GM12878 (cell line): ENCODE data around the gene YIF1A. TPM values are rescaled to one million over a fixed set of nuclear protein-coding genes. Genes with fewer than 3 reads are reported as not detected.

ENCODE experiments used
- ATAC-seq: fragments of 200-7000 bp; cut with Tn5 transposase; 3 replicates; pipeline ENCODE4 v1.9.1; 2020; ENCODE audit warnings: mild to moderate bottlenecking, moderate library complexity
- BruUV-seq: library from RNA; stranded (reverse); fragments of 400-500 nt; replicated peaks from 2 replicates; lab custom pipeline; 2021; lab: Mats Ljungman, UMichigan
- CTCF ChIA-PET: fragments of 300-600 bp; sonication (Branson Sonifier 250); formaldehyde crosslinking; extraction: SDS; loops from one replicate; lab custom pipeline; 2021; ENCODE audit warnings: inconsistent platforms; lab: Yijun Ruan, JAX
- POLR2A ChIA-PET: fragments of 350-600 bp; formaldehyde crosslinking; extraction: SDS; loops from one replicate; lab custom pipeline; 2021; ENCODE audit warnings: inconsistent platforms; lab: Charles Lee
- RAD21 ChIA-PET: fragments of 300-600 bp; sonication (Branson Sonifier 250); formaldehyde crosslinking; loops from one replicate; lab custom pipeline; 2023; ENCODE audit warnings: antibody characterized with exemption; ENCODE audit not compliant: unreplicated experiment; lab: Charles Lee
- SMC1A ChIA-PET: fragments of 300-600 bp; sonication (Branson Sonifier 250); formaldehyde crosslinking; loops from one replicate; lab custom pipeline; 2023; ENCODE audit not compliant: unreplicated experiment, uncharacterized antibody; lab: Charles Lee
- DNase-seq: peaks from one replicate; pipeline ENCODE4 v3.0.0-alpha.2; 2011; ENCODE audit warnings: low read depth, low spot score
- FAIRE-seq: peaks from 3 replicates; lab custom pipeline; 2011; peaks lifted over from hg19 to GRCh38; lab: Jason Lieb, UNC
- H2AFZ ChIP-seq: 2 replicates; pipeline ENCODE4 v1.6.0; 2011; ENCODE audit warnings: low read depth, low read length, control low read depth; ENCODE audit not compliant: control insufficient read depth
- H3K27ac ChIP-seq: 2 replicates; pipeline ENCODE4 v1.5.1; 2011; ENCODE audit warnings: control low read depth; ENCODE audit not compliant: control insufficient read depth, insufficient read depth
- H3K27me3 ChIP-seq, 2 experiments: replicated peaks in 1 of 2; 2 replicates each; pipeline versions ENCODE4 v1.6.0 to v1.6.1; 2011; ENCODE audit warnings: low read length in 1 of 2; ENCODE audit not compliant: control insufficient read depth in 2 of 2, insufficient read depth in 2 of 2
- H3K36me3 ChIP-seq, 2 experiments: 2 replicates each; pipeline ENCODE4 v1.5.1; 2011; ENCODE audit warnings: low read length in 1 of 2; ENCODE audit not compliant: control insufficient read depth in 2 of 2, insufficient read depth in 2 of 2
- H3K4me1 ChIP-seq: 2 replicates; pipeline ENCODE4 v1.6.1; 2011; ENCODE audit warnings: mild to moderate bottlenecking, low read length, moderate library complexity, mixed read lengths; ENCODE audit not compliant: control insufficient read depth, insufficient read depth
- H3K4me2 ChIP-seq: 2 replicates; pipeline ENCODE4 v1.6.0; 2011; ENCODE audit warnings: control low read depth; ENCODE audit not compliant: control insufficient read depth, insufficient read depth
- H3K4me3 ChIP-seq: fragments of 200-600 bp; sonication (generic); 2 replicates; pipeline ENCODE4 v1.5.1; 2016
- H3K79me2 ChIP-seq: 2 replicates; pipeline ENCODE4 v1.6.0; 2011; ENCODE audit warnings: low read length; ENCODE audit not compliant: control insufficient read depth, insufficient read depth
- H3K9ac ChIP-seq: 2 replicates; pipeline ENCODE4 v1.8.0; 2011; ENCODE audit warnings: low read length, control low read depth, mixed read lengths; ENCODE audit not compliant: control insufficient read depth, insufficient read depth
- H3K9me3 ChIP-seq: replicated peaks from 3 replicates; pipeline ENCODE4 v1.5.1; 2011; ENCODE audit warnings: mild to moderate bottlenecking, low read length; ENCODE audit not compliant: control insufficient read depth, insufficient read depth
- H4K20me1 ChIP-seq: 2 replicates; pipeline ENCODE4 v1.6.0; 2011; ENCODE audit not compliant: control insufficient read depth, insufficient read depth
- CREB1 ChIP-seq: IDR thresholded peaks from 2 replicates; pipeline ENCODE4 v1.6.1; 2012; ENCODE audit warnings: low read depth, mild to moderate bottlenecking, inconsistent platforms
- EED ChIP-seq: sonication (generic); IDR thresholded peaks from 2 replicates; pipeline ENCODE4 v1.6.1; 2016; ENCODE audit warnings: antibody characterized with exemption, low read depth
- EZH2 ChIP-seq: IDR thresholded peaks from 2 replicates; pipeline ENCODE4 v1.6.1; 2012; ENCODE audit warnings: low read depth, mild to moderate bottlenecking, control low read depth, inconsistent platforms, low read length, borderline replicate concordance; ENCODE audit not compliant: control insufficient read depth
- FOS ChIP-seq: IDR thresholded peaks from 3 replicates; pipeline ENCODE4 v1.6.1; 2011; ENCODE audit warnings: borderline replicate concordance; ENCODE audit not compliant: insufficient read length; ENCODE audit errors: extremely low read depth
- FOXK2 ChIP-seq: fragments of 450-650 bp; IDR thresholded peaks from 2 replicates; pipeline ENCODE4 v1.6.1; 2017; ENCODE audit warnings: mild to moderate bottlenecking, moderate library complexity
- GABPA ChIP-seq: IDR thresholded peaks from 2 replicates; pipeline ENCODE4 v1.6.1; 2014; ENCODE audit warnings: antibody characterized with exemption, low read depth, mild to moderate bottlenecking, inconsistent platforms
- NBN ChIP-seq: fragments of 450-650 bp; IDR thresholded peaks from 2 replicates; pipeline ENCODE4 v1.6.1; 2016
- PML ChIP-seq: IDR thresholded peaks from 2 replicates; pipeline ENCODE4 v1.6.1; 2012; ENCODE audit warnings: low read length, inconsistent platforms
- POU2F2 ChIP-seq: IDR thresholded peaks from 3 replicates; pipeline ENCODE4 v1.6.1; 2011; ENCODE audit warnings: low read depth, mild to moderate bottlenecking, low read length, borderline replicate concordance
- RFX5 ChIP-seq: IDR thresholded peaks from 2 replicates; pipeline ENCODE4 v1.6.1; 2011; ENCODE audit warnings: low read depth, low read length, improper control_type of control experiment
- SMAD1 ChIP-seq: fragments of 450-650 bp; IDR thresholded peaks from 2 replicates; pipeline ENCODE4 v1.6.1; 2018; ENCODE audit warnings: mild to moderate bottlenecking, low read depth; ENCODE audit not compliant: partially characterized antibody
- TARDBP ChIP-seq: IDR thresholded peaks from 2 replicates; pipeline ENCODE4 v1.6.1; 2016; ENCODE audit warnings: borderline replicate concordance
- USF2 ChIP-seq: IDR thresholded peaks from 2 replicates; pipeline ENCODE4 v1.6.1; 2011; ENCODE audit warnings: low read depth, low read length, improper control_type of control experiment, borderline replicate concordance
- ZNF687 ChIP-seq: fragments of 450-650 bp; IDR thresholded peaks from 2 replicates; pipeline ENCODE4 v1.6.1; 2017; ENCODE audit warnings: mild to moderate bottlenecking, moderate library complexity
- WGBS: methylation state at CpG from one replicate; pipeline ENCODE4 v1.1.6; 2016; ENCODE audit warnings: low lambda C conversion rate; ENCODE audit not compliant: insufficient replicate concordance, insufficient coverage; ENCODE audit errors: missing lambda C conversion rate; 5-methylcytosine and 5-hydroxymethylcytosine counted together
- in situ Hi-C: fragments of 300-500 bp; cut with MboI; formaldehyde crosslinking; loops from 9 replicates; pipeline ENCODE4 v1.14.3; 2018; ENCODE audit warnings: mixed read lengths
- intact Hi-C: fragments of 100-400 bp; cut with micrococcal nuclease; formaldehyde crosslinking; loops from one replicate; pipeline ENCODE4 v1.14.2; 2022; ENCODE audit not compliant: unreplicated experiment
- polyA plus RNA-seq, 11 experiments: library from polyadenylated mRNA; depleted of rRNA in 4 of 11; unstranded in 6 of 11; stranded (reverse) in 5 of 11; fragments of >200 nt; fragmentation: Nextera tagmentation in 4 of 11; fragmentation: Illumina TruSeq in 1 of 11; extraction: Ambion mirVana in 4 of 11; extraction: Trizol in 1 of 11; gene quantifications; 1 replicate in 1 of 11; 2 replicates in 10 of 11; pipeline versions ENCODE4 v1.2.1 to v1.2.3, GENCODE V29; 2011 to 2016; ENCODE audit warnings: inconsistent platforms in 2 of 11, missing spikeins in 2 of 11, low read depth in 1 of 11
- total RNA-seq, 4 experiments: library from RNA; depleted of rRNA in 3 of 4; stranded (reverse); fragments of >200 nt in 3 of 4; fragmentation: Illumina TruSeq in 1 of 4; extraction: Trizol in 1 of 4; gene quantifications; 2 replicates each; pipeline versions ENCODE4 v1.2.1 to v1.2.3, GENCODE V29; 2013 to 2021

Gene YIF1A
- total and polyA plus RNA-seq, 10 of the 15 experiments (the other 5 are each of a cell fraction or from before 2014, with no cell fraction given), result 6.6 to 128 (median 71.7) TPM

GRCh38 chr11:66275396-66275795 lies 13.5 kb downstream of the YIF1A start:
- Histone ChIP-seq H2AFZ (no peak overlapping the region), H3K27ac (no peak overlapping the region), H3K4me3 (no peak overlapping the region), H4K20me1 (no peaks in the 10 kb centered on the region), H3K4me1 (peaks cover 5% of the 10 kb centered on the region), H3K9me3 (no peaks in the 10 kb centered on the region), H3K9ac (no peak overlapping the region), H3K36me3 (peaks cover 20 to 32% of the 10 kb centered on the region in 2 experiments), H3K4me2 (no peak overlapping the region)
- ATAC-seq, result no peak
- BruUV-seq, result no TSS peak
- POLR2A ChIA-PET, result no interaction called here
- RAD21 ChIA-PET, result no interaction called here
- in situ Hi-C loops, result no loop called here
- WGBS, result 93% methylated on average over 8 of the region's 8 CpGs
- intact Hi-C loops, result no loop called here
- TF ChIP-seq CREB1, result no peak
- TF ChIP-seq POU2F2, result no peak
- no peak for TF ChIP-seq SMAD1
- no peak for TF ChIP-seq RFX5
- TF ChIP-seq FOS, result no peak
- TF ChIP-seq TARDBP, result no peak
- TF ChIP-seq FOXK2, result no peak
- no peak for TF ChIP-seq EED
- TF ChIP-seq GABPA, result no peak
- TF ChIP-seq, all 136 proteins: peak for 0
- Histone ChIP-seq H3K27me3 (no peaks in the 10 kb centered on the region), H3K79me2 (peaks cover 8% of the 10 kb centered on the region)
- ChIA-PET CTCF (no interaction called here), SMC1A (no interaction called here)
- DNase-seq (no peak), FAIRE-seq (no peak)

GRCh38 chr11:66274219-66274618 lies 14.7 kb downstream of the YIF1A start:
- Histone ChIP-seq H3K4me3 (no peak overlapping the region), H3K36me3 (peaks cover 20 to 32% of the 10 kb centered on the region in 2 experiments), H3K4me1 (peaks cover 9% of the 10 kb centered on the region), H3K9ac (no peak overlapping the region), H2AFZ (no peak overlapping the region), H3K9me3 (no peaks in the 10 kb centered on the region), H3K27ac (no peak overlapping the region), H3K79me2 (peaks cover 19% of the 10 kb centered on the region), H4K20me1 (no peaks in the 10 kb centered on the region), H3K27me3 (no peaks in the 10 kb centered on the region), H3K4me2 (no peak overlapping the region)
- ChIA-PET RAD21 (no interaction called here), POLR2A (interaction anchor here (0.5 kb wide), 1 partner anchor 14 kb away, joined by 4 read pairs; no protein-coding TSS in a partner anchor), SMC1A (no interaction called here), CTCF (interaction anchor here (0.8 kb wide), 1 partner anchor 38 kb away, joined by 3 read pairs; no protein-coding TSS in a partner anchor)
- no peak for DNase-seq
- no peak for ATAC-seq
- in situ Hi-C loops, result no loop called here
- intact Hi-C loops, result no loop called here
- 6% methylated on average over 1 of the region's 1 CpG for WGBS
- FAIRE-seq, result no peak
- BruUV-seq, result no TSS peak
- TF ChIP-seq PML (no peak), ZNF687 (no peak), NBN (no peak), EZH2 (no peak), FOXK2 (no peak), TARDBP (no peak), USF2 (no peak)
